PC-9 (cell line): ENCODE measurements around the gene KDELR1.

Experiments used
- EZH2 ChIP-seq: fragments of 200-600 bp; sonication (generic); IDR thresholded peaks from 2 replicates; pipeline ENCODE4 v1.8.0; 2017; ENCODE audit warnings: antibody characterized with exemption, low read depth
- TF ChIP-seq, protein P1 (sequence below): fragments of 200-600 bp; sonication (generic); conservative IDR thresholded peaks from 2 replicates; pipeline ENCODE4 v1.6.1; 2017; ENCODE audit warnings: mixed run types, antibody characterized with exemption, mild to moderate bottlenecking, moderate library complexity

DNA sequence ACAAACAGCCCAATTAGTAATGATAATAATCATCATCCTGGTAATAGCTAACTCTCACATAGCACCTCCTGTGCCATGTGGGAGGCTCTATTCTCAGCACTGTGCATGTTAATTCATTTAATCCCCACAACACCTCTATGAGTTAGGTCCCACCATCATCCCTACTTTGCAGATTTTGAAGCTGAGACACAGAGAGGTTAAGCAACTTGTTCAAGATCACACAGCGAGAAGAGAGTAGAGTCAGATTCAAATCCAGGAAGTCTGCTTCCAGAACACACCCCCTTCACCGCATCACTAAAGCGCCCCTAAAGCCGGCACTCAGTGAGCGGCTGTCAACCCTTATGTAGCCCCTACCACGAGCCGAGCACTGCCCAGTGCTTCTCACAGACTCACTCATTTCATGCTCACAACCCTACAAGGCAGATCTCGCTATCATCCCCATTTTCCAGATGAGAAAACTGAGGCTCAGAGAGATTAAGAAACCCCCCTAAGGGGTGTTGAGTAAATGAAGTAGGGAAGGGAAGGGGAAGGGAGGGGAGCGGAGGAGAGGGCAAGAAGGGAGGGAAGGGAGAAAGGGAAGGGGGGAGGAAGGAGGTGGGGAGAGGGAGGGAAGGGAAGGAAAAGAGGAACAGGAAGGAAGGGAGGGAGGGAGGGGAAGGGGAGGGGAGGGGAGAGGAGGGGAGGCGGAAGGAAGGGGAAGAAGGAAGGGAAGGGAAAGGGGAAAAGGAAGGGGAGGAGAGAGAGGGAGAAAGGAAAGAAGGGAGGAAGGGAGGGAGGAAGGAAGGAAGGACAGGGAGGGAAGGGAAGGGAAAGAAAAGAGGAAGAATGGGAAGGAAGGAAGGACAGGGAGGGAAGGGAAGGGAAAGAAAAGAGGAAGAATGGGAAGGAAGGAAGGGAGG lies 49.6 kb downstream of the KDELR1 start:
- TF ChIP-seq EZH2, result no peak
- TF ChIP-seq, protein P1, sequence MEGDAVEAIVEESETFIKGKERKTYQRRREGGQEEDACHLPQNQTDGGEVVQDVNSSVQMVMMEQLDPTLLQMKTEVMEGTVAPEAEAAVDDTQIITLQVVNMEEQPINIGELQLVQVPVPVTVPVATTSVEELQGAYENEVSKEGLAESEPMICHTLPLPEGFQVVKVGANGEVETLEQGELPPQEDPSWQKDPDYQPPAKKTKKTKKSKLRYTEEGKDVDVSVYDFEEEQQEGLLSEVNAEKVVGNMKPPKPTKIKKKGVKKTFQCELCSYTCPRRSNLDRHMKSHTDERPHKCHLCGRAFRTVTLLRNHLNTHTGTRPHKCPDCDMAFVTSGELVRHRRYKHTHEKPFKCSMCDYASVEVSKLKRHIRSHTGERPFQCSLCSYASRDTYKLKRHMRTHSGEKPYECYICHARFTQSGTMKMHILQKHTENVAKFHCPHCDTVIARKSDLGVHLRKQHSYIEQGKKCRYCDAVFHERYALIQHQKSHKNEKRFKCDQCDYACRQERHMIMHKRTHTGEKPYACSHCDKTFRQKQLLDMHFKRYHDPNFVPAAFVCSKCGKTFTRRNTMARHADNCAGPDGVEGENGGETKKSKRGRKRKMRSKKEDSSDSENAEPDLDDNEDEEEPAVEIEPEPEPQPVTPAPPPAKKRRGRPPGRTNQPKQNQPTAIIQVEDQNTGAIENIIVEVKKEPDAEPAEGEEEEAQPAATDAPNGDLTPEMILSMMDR, result no peak
